Prostate gland (tissue), 2 donors: ENCODE results near the gene COLEC11. TPM values are rescaled to one million over a fixed set of nuclear protein-coding genes. Genes with fewer than 3 reads are reported as not detected.
"Not testable (repeated sequence)": the region's sequence is repeated elsewhere in the genome, so short reads cannot be mapped to it uniquely, and the experiment has no call there.

Source experiments
- DNase-seq: peaks from one replicate; pipeline ENCODE4 v3.0.0-alpha.2; 2019; ENCODE audit warnings: low spot score
- H3K27ac ChIP-seq, 2 donors: fragments of 200-600 bp; sonication (generic); 2 replicates each; pipeline ENCODE4 v1.5.1; 2017 to 2019
- H3K27me3 ChIP-seq: fragments of 200-600 bp; sonication (generic); replicated peaks from 2 replicates; pipeline ENCODE4 v1.5.1; 2019; ENCODE audit not compliant: insufficient read depth
- H3K36me3 ChIP-seq, 2 donors: fragments of 200-600 bp; sonication (generic); 1 replicate in 1 of 2; 2 replicates in 1 of 2; pipeline versions ENCODE4 v1.5.1 to v1.8.1; 2017 to 2019
- H3K4me1 ChIP-seq: fragments of 200-600 bp; sonication (generic); replicated peaks from 2 replicates; pipeline ENCODE4 v1.5.1; 2019
- H3K4me3 ChIP-seq, 2 donors: fragments of 200-600 bp; sonication (generic); 2 replicates each; pipeline ENCODE4 v1.5.1; 2017 to 2019
- H3K9me3 ChIP-seq: fragments of 200-600 bp; sonication (generic); 2 replicates; pipeline ENCODE4 v1.5.1; 2017
- CTCF ChIP-seq, 4 experiments: fragments of 200-600 bp in 2 of 4; fragments of 450-650 bp in 2 of 4; sonication (generic) in 2 of 4; IDR thresholded peaks; 1 replicate in 3 of 4; 2 replicates in 1 of 4; pipeline ENCODE4 v1.5.1; 2016 to 2019; ENCODE audit warnings: antibody characterized with exemption in 4 of 4, mild to moderate bottlenecking in 2 of 4, moderate library complexity in 2 of 4
- POLR2A ChIP-seq: fragments of 450-650 bp; IDR thresholded peaks from one replicate; pipeline ENCODE4 v1.6.1; 2016; ENCODE audit warnings: antibody characterized with exemption, mild to moderate bottlenecking
- POLR2AphosphoS5 ChIP-seq: sonication (generic); formaldehyde crosslinking; IDR thresholded peaks from one replicate; pipeline ENCODE4 v1.6.1; 2017; ENCODE audit warnings: antibody characterized with exemption
- WGBS: methylation state at CpG from one replicate; pipeline ENCODE4 v1.1.5; 2018; 5-methylcytosine and 5-hydroxymethylcytosine counted together
- intact Hi-C: fragments of 100-400 bp; cut with DNase I; formaldehyde crosslinking; loops from one replicate; pipeline ENCODE4 v1.14.2; 2022
- total RNA-seq, 2 donors: library from RNA; depleted of rRNA; stranded (reverse); fragments of >200 nt; gene quantifications; one replicate each; pipeline ENCODE4 v1.1.0, GENCODE V29; 2016

Gene COLEC11
- total RNA-seq, 2 donors from 2014 or later = 2.9 to 10.5 TPM

GRCh38 chr2:3575534-3576262, 19.2 kb upstream of the COLEC11 start:
- TF ChIP-seq POLR2AphosphoS5 = no peak
- TF ChIP-seq CTCF (IDR thresholded peaks at IDR 0.05) = no peak
- no peak for TF ChIP-seq POLR2A
- peak; percentile 11 for DNase-seq

DNA sequence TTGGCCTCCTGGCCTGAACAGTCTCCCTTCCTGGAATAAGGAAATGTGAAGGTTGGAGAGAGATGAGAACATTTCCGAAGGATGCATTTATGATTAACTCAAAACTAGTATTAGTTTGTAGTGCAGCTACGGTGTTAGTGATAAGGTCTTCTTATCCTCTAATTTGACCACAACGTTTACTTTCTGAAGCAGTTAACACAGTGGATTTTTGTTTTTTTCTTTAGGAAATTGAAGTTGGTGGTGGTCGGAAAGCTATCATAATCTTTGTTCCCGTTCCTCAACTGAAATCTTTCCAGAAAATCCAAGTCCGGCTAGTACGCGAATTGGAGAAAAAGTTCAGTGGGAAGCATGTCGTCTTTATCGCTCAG, 18.7 kb upstream of the COLEC11 start:
- Histone ChIP-seq H3K27ac (peak overlapping the region; percentile 82 to 85), H3K4me3 (peak overlapping the region; percentile 66 to 85)
- not testable (repeated sequence) for H3K4me1 ChIP-seq, H3K9me3 ChIP-seq, H3K27me3 ChIP-seq, H3K36me3 ChIP-seq, DNase-seq
- 69% methylated on average over 10 of the region's 10 CpGs for WGBS
- intact Hi-C loops = loop anchor here (5.0 kb wide), 3 partner anchors 54 to 199 kb away; partner anchors contain the start of genes EIPR1 and TRAPPC12

More at GRCh38 chr2:3575534-3576262, 19.2 kb upstream of the COLEC11 start:
- Histone ChIP-seq H3K36me3 (peaks cover 0 to 8% of the 10 kb centered on the region in 2 donors), H3K27ac (peak overlapping the region; percentile 82 to 85), H3K27me3 (no peaks in the 10 kb centered on the region), H3K9me3 (no peaks in the 10 kb centered on the region), H3K4me1 (peaks cover 3% of the 10 kb centered on the region), H3K4me3 (peak overlapping the region; percentile 66 to 85)
- intact Hi-C loops = loop anchor here (2.0 to 5.0 kb wide), 4 partner anchors 17 to 198 kb away; partner anchors contain the start of genes EIPR1, RNASEH1 and TRAPPC12
- WGBS = 1% methylated on average over 37 of the region's 54 CpGs

GRCh38 chr2:3578987-3579386, 15.9 kb upstream of the COLEC11 start:
- Histone ChIP-seq H3K4me3 (no peak overlapping the region), H3K36me3 (peaks cover 5 to 8% of the 10 kb centered on the region in 2 donors), H3K27ac (no peak overlapping the region), H3K4me1 (peaks cover 4% of the 10 kb centered on the region), H3K27me3 (no peaks in the 10 kb centered on the region), H3K9me3 (no peaks in the 10 kb centered on the region)
- 83% methylated on average over 5 of the region's 5 CpGs for WGBS
- intact Hi-C loops = loop anchor here (5.0 kb wide), 3 partner anchors 57 to 202 kb away; partner anchors contain the start of genes EIPR1 and TRAPPC12
- TF ChIP-seq POLR2A (no peak), CTCF (IDR thresholded peaks at IDR 0.05) (no peak), POLR2AphosphoS5 (no peak)
- no peak for DNase-seq

- DNase-seq = no peak
- Histone ChIP-seq H3K4me3 (no peak overlapping the region), H3K27me3 (no peaks in the 10 kb centered on the region), H3K36me3 (peaks cover 5 to 8% of the 10 kb centered on the region in 2 donors), H3K4me1 (peaks cover 7% of the 10 kb centered on the region), H3K27ac (no peak overlapping the region), H3K9me3 (no peaks in the 10 kb centered on the region)
- TF ChIP-seq CTCF (IDR thresholded peaks at IDR 0.05) (no peak), POLR2A (no peak), POLR2AphosphoS5 (no peak)
- intact Hi-C loops = loop anchor here (10.0 kb wide), 1 partner anchor 64 kb away; no protein-coding TSS in a partner anchor
- 73% methylated on average over 5 of the region's 5 CpGs for WGBS
These were observed 14.5 kb upstream of the COLEC11 start for GRCh38 chr2:3580449-3580848.

DNA sequence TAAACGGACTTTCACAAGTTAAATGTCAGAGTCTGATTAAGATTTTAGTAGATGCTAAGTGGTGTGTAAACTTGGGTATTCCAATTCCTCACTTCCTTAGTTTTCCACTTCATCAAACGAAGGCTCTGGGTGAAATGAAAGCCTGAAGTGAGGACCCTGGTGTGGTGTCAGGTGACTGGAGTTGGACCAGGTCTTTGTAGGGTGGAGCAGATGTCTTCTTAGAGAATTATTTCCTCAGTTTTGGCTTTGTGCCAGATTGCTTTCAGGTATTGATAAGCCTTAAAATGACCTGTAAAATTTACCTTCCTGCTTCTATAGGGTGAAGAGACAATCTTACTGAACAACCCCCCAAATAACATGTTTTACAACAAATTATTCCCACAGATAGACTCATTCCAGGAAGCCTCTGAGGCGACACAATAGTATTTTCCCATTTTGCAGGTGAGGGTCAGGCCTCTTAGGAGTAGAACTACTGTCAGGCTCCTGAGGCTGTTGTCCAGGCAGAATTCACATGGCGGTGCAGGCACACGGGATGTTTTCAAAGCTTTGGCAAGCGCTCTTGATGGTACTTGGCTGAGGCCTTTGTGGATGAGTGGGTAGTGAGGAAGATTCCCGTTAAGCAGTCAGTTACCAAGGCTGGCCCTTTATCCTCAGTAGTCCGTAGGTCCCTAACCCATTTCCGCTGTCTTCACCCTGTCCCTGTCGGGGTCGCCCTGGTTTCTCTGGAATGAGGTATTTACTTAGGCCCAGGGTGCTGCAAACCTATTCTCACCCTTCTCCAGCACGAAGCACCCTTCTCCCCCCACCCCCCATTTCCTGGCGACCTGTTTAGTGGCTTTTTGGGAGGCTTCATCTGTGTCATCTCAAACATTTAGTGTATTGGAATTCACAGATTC, 13.3 kb upstream of the COLEC11 start:
- H3K4me3 ChIP-seq = no peak overlapping the region
- H3K27ac ChIP-seq = no peak overlapping the region
- DNase-seq = no peak
- WGBS = 86% methylated on average over 13 of the region's 13 CpGs
- peaks cover 5 to 8% of the 10 kb centered on the region in 2 donors for H3K36me3 ChIP-seq
- peaks cover 6% of the 10 kb centered on the region for H3K4me1 ChIP-seq
- no peaks in the 10 kb centered on the region for H3K27me3 ChIP-seq
- intact Hi-C loops = loop anchor here (10.0 kb wide), 1 partner anchor 63 kb away; no protein-coding TSS in a partner anchor
- H3K9me3 ChIP-seq = no peaks in the 10 kb centered on the region
- TF ChIP-seq POLR2A (no peak), POLR2AphosphoS5 (no peak), CTCF (IDR thresholded peaks at IDR 0.05) (no peak)
